Hematopoietic multipotent progenitor cell treated with erythropoietin and hydrocortisone succinate and interleukin-3 and kit ligand, for 15 days (in vitro differentiated cells): ENCODE measurements around the gene ROPN1B.

ENCODE experiments used
- DNase-seq: peaks from one replicate; pipeline ENCODE4 v3.0.0-alpha.2; 2015; ENCODE audit warnings: low spot score

Gene ROPN1B

GRCh38 chr3:126030455-126030854 lies 61.5 kb downstream of the ROPN1B start:
- DNase-seq: no peak

GRCh38 chr3:126031981-126032471 lies 63.0 kb downstream of the ROPN1B start:
- no peak for DNase-seq
